H1 (cell line): Measurements from ENCODE around the gene FAM131A. TPM values are rescaled to one million over a fixed set of nuclear protein-coding genes. Genes with fewer than 3 reads are reported as not detected.

Experiments
- CEBPB ChIP-seq: IDR thresholded peaks from 2 replicates; pipeline ENCODE4 v1.6.1; 2012; ENCODE audit warnings: low read depth, low read length
- CHD7 ChIP-seq: fragments of 300-600 bp; sonication (generic); IDR thresholded peaks from 2 replicates; pipeline ENCODE4 v1.7.1; 2012; ENCODE audit warnings: low read length, moderate library complexity, mild to moderate bottlenecking, inconsistent platforms; ENCODE audit not compliant: insufficient replicate concordance
- CREB1 ChIP-seq: IDR thresholded peaks from 2 replicates; pipeline ENCODE4 v1.6.1; 2012; ENCODE audit warnings: inconsistent platforms
- EP300 ChIP-seq, 2 experiments: IDR thresholded peaks; 1 replicate in 1 of 2; 2 replicates in 1 of 2; pipeline ENCODE4 v1.6.1; 2011 to 2012; ENCODE audit warnings: low read depth in 2 of 2, low read length in 2 of 2, mild to moderate bottlenecking in 2 of 2, borderline replicate concordance in 1 of 2, inconsistent platforms in 1 of 2, moderate library complexity in 1 of 2
- RNF2 ChIP-seq: fragments of 200-900, 300-1000 bp; sonication (generic); IDR thresholded peaks from 2 replicates; pipeline ENCODE4 v1.7.1; 2016; ENCODE audit warnings: borderline replicate concordance, low read depth, mild to moderate bottlenecking, antibody characterized with exemption, low read length; ENCODE audit not compliant: poor library complexity, severe bottlenecking; ENCODE audit errors: missing control alignments
- TAF7 ChIP-seq: optimal IDR thresholded peaks from 2 replicates; pipeline ENCODE3; 2011; ENCODE audit warnings: low read depth, mild to moderate bottlenecking, inconsistent platforms, low read length, moderate library complexity, borderline replicate concordance
- polyA plus RNA-seq, 7 experiments: library from polyadenylated mRNA; depleted of rRNA in 3 of 7; stranded (reverse) in 5 of 7; unstranded in 2 of 7; fragments of >200 nt in 5 of 7; fragments of 200-250 nt in 2 of 7; gene quantifications; 1 replicate in 5 of 7; 2 replicates in 1 of 7; 4 replicates in 1 of 7; pipeline versions ENCODE4 v1.2.1 to v1.2.3, GENCODE V29; 2011 to 2013; ENCODE audit warnings: missing spikeins in 2 of 7, mixed read lengths in 2 of 7
- total RNA-seq: library from RNA; stranded (reverse); fragmentation: NEBNext Ultra II Directional; extraction: Animal tissue kit (Norgen Biotek cat#: 25700); gene quantifications from 2 replicates; pipeline ENCODE4 v1.2.1, GENCODE V29; 2021
- TF ChIP-seq, protein P1 (sequence below), 3 experiments: IDR thresholded peaks; 1 replicate in 2 of 3; 2 replicates in 1 of 3; pipeline versions ENCODE4 v1.5.1 to v1.6.1; 2011; ENCODE audit warnings: low read length in 3 of 3, mild to moderate bottlenecking in 3 of 3, inconsistent platforms in 2 of 3, low read depth in 1 of 3, moderate library complexity in 1 of 3; ENCODE audit not compliant: insufficient read depth in 1 of 3; ENCODE audit errors: control extremely low read depth in 1 of 3

Gene FAM131A
- total and polyA plus RNA-seq, 2 of the 8 experiments (the other 6 are each of a cell fraction or from before 2014, with no cell fraction given): 16.0 to 21.9 TPM

DNA sequence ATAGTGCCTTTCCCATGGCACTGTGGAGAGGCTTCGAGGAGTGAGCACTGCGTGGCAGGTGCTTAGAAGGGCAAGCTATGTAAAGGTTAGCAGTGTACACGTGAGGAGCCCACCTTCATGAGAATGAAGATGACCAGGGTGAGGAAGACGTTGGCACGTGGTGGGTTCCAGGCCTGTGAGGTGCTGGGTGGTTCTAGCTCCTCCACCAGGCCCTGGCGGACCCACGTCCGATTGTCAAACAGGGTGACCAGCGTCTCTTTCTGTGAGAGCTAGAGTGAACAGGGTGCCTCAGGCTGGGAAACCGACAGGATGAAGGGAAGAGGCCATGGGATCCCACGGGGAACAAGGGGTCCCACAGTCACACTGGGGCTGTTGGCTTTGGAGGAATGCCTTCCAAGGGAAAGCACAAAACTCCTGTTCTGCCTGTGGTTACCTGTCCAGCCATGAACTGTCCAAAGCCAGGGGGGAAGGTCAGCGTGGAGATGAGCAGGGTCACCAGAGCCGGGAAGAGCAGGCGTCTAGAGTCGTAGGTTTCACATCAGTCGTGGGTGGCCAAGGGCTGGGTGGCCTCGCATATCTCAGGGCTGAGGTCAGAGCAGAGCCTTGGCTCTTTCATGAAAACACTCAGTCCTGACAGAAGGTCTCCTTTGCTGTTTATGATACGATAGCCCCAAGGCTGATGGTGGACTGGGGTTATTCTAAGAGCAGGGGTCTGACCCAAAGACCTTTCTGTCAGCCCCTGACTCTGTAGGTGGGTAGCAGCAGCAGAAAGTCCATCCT, 18.1 kb downstream of the FAM131A start (continued):
- TF ChIP-seq CHD7: no peak
- no peak for TF ChIP-seq EP300 (IDR thresholded peaks at IDR 0.05; ENCODE audit: borderline replicate concordance in 1 of 2, low read depth in 2 of 2, low read length in 2 of 2)
- TF ChIP-seq CREB1: no peak
- TF ChIP-seq TAF7: no peak
- no peak for TF ChIP-seq CEBPB
- TF ChIP-seq, protein P1, sequence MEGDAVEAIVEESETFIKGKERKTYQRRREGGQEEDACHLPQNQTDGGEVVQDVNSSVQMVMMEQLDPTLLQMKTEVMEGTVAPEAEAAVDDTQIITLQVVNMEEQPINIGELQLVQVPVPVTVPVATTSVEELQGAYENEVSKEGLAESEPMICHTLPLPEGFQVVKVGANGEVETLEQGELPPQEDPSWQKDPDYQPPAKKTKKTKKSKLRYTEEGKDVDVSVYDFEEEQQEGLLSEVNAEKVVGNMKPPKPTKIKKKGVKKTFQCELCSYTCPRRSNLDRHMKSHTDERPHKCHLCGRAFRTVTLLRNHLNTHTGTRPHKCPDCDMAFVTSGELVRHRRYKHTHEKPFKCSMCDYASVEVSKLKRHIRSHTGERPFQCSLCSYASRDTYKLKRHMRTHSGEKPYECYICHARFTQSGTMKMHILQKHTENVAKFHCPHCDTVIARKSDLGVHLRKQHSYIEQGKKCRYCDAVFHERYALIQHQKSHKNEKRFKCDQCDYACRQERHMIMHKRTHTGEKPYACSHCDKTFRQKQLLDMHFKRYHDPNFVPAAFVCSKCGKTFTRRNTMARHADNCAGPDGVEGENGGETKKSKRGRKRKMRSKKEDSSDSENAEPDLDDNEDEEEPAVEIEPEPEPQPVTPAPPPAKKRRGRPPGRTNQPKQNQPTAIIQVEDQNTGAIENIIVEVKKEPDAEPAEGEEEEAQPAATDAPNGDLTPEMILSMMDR (IDR thresholded peaks at IDR 0.05; ENCODE audit: control extremely low read depth in 1 of 3, insufficient read depth in 1 of 3, low read depth in 1 of 3, low read length in 3 of 3): no peak
- no peak for TF ChIP-seq RNF2
